Colonic mucosa (tissue), 4 donors: ENCODE measurements around the gene GFRAL. TPM values are rescaled to one million over a fixed set of nuclear protein-coding genes. Genes with fewer than 3 reads are reported as not detected.

Source experiments
- DNase-seq: peaks from one replicate; pipeline ENCODE4 v3.0.0-alpha.2; 2020
- H3K27ac ChIP-seq: fragments of 200-600 bp; one replicate; pipeline ENCODE4 v1.8.0; 2021
- H3K27me3 ChIP-seq: fragments of 200-600 bp; one replicate; pipeline ENCODE4 v1.8.0; 2021
- H3K36me3 ChIP-seq: fragments of 200-600 bp; one replicate; pipeline ENCODE4 v1.8.0; 2021
- H3K4me1 ChIP-seq: fragments of 200-600 bp; one replicate; pipeline ENCODE4 v1.8.0; 2021; ENCODE audit warnings: mild to moderate bottlenecking
- H3K4me3 ChIP-seq: fragments of 200-600 bp; one replicate; pipeline ENCODE4 v1.8.0; 2021
- H3K9ac ChIP-seq, 2 donors: one replicate each; pipeline ENCODE4 v1.7.0; 2013; ENCODE audit warnings: control low read depth in 2 of 2, low read depth in 2 of 2, low read length in 2 of 2
- H3K9me3 ChIP-seq: fragments of 200-600 bp; one replicate; pipeline ENCODE4 v1.8.0; 2021
- intact Hi-C: fragments of 100-400 bp; cut with DNase I; formaldehyde crosslinking; loops from one replicate; pipeline ENCODE4 v1.14.1; 2022
- total RNA-seq, 2 donors: library from RNA; stranded (reverse); fragmentation: NEBNext Ultra II Directional in 1 of 2; extraction: Animal tissue kit (Norgen Biotek cat#: 25700) in 1 of 2; gene quantifications; one replicate each; pipeline ENCODE4 v1.2.1, GENCODE V29; 2021
- TF ChIP-seq, protein P1 (sequence below): fragments of 200-600 bp; IDR thresholded peaks from one replicate; pipeline ENCODE4 v1.8.0; 2022; ENCODE audit warnings: antibody characterized with exemption, mild to moderate bottlenecking
- donor health status: healthy.
- donor health status: DM: no; HTN: no; CAD: no.
- donor health status: DM: no; HTN: no; CAD: no.

Gene GFRAL, protein sequence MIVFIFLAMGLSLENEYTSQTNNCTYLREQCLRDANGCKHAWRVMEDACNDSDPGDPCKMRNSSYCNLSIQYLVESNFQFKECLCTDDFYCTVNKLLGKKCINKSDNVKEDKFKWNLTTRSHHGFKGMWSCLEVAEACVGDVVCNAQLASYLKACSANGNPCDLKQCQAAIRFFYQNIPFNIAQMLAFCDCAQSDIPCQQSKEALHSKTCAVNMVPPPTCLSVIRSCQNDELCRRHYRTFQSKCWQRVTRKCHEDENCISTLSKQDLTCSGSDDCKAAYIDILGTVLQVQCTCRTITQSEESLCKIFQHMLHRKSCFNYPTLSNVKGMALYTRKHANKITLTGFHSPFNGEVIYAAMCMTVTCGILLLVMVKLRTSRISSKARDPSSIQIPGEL
- not detected for total RNA-seq

DNA sequence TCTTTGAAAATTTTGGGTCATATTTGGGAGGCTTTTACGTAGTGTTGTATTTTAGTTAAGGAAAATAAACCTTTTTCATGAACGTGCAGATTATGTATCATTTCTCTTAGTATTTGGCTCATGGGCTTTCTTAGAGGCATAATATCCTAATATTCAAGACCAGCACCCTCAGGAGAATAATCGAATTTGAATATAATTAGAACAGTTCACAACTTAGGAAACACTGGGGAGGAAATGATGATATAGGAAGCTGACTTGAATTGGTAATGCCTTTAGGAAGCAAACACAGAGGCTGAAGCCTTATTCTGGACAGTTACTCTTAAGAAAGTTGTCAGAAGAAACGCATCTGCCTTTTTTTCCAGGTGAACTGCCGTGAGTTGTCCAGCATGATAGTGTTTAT is at the start of gene GFRAL:
TSS of gene GFRAL (plus strand) at position 301 of the 400 bp plus-strand sequence. CDS start at position 387, 86 bp downstream.
- intact Hi-C loops: no loop called here
- Histone ChIP-seq H3K4me1 (no peaks in the 10 kb centered on the region), H3K4me3 (no peak within 1 kb of the TSS), H3K27me3 (no peaks in the 10 kb centered on the region), H3K36me3 (no peaks in the 10 kb centered on the region), H3K27ac (no peak within 1 kb of the TSS), H3K9ac (no peak within 1 kb of the TSS), H3K9me3 (no peaks in the 10 kb centered on the region)
- no peak for DNase-seq
- TF ChIP-seq, protein P1, sequence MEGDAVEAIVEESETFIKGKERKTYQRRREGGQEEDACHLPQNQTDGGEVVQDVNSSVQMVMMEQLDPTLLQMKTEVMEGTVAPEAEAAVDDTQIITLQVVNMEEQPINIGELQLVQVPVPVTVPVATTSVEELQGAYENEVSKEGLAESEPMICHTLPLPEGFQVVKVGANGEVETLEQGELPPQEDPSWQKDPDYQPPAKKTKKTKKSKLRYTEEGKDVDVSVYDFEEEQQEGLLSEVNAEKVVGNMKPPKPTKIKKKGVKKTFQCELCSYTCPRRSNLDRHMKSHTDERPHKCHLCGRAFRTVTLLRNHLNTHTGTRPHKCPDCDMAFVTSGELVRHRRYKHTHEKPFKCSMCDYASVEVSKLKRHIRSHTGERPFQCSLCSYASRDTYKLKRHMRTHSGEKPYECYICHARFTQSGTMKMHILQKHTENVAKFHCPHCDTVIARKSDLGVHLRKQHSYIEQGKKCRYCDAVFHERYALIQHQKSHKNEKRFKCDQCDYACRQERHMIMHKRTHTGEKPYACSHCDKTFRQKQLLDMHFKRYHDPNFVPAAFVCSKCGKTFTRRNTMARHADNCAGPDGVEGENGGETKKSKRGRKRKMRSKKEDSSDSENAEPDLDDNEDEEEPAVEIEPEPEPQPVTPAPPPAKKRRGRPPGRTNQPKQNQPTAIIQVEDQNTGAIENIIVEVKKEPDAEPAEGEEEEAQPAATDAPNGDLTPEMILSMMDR: no peak

DNA sequence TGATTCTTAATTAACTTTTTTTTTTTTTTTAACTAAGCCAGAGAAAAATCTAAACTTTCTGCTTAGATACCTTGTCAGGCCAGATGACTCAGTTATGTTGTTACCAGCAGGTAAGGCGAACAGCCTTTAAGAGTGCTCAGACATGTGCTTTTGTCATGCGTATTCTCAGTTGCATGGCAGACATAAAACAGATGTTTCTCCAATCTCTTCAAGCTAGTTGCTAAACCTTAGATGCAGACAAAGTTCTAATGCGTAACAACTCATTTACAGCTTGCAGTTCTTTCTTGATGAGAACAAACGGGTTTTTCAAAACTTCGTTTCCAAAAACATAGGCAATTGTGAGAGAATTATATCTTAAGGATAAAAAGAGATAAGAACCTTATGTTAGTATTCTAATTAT is 49.6 kb upstream of the GFRAL start:
- Histone ChIP-seq H3K27ac (no peak overlapping the region), H3K9me3 (no peaks in the 10 kb centered on the region), H3K4me1 (no peaks in the 10 kb centered on the region), H3K4me3 (no peak overlapping the region), H3K27me3 (no peaks in the 10 kb centered on the region), H3K9ac (no peak overlapping the region), H3K36me3 (no peaks in the 10 kb centered on the region)
- TF ChIP-seq, protein P1: no peak
- DNase-seq: no peak
- intact Hi-C loops: loop anchor here (5.0 kb wide), 1 partner anchor 610 kb away; no protein-coding TSS in a partner anchor

DNA sequence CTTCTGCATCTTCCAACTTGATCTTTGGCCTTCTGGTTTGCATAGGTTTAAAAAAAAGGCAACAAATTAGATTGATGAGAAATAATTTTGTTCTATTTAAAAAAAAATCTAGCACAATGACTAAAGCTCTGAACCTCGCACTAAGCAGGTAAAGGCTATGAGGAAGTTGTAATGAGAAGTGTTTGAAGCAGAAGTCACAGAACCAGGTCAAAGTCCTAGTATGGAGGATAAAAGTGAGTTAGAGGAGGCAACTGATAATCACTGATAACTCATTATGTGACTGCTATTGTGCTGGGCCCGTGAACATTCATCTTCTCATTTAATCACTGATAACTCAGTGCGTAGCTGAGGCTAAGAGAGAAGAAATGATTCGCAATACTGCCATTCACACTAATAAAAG is 46.1 kb upstream of the GFRAL start:
- no peak overlapping the region for H3K27ac ChIP-seq
- DNase-seq: no peak
- no peaks in the 10 kb centered on the region for H3K36me3 ChIP-seq
- no peak overlapping the region for H3K4me3 ChIP-seq
- no peak overlapping the region for H3K9ac ChIP-seq
- no peaks in the 10 kb centered on the region for H3K27me3 ChIP-seq
- no peaks in the 10 kb centered on the region for H3K9me3 ChIP-seq
- H3K4me1 ChIP-seq: no peaks in the 10 kb centered on the region
- intact Hi-C loops: no loop called here
- TF ChIP-seq, protein P1: no peak

DNA sequence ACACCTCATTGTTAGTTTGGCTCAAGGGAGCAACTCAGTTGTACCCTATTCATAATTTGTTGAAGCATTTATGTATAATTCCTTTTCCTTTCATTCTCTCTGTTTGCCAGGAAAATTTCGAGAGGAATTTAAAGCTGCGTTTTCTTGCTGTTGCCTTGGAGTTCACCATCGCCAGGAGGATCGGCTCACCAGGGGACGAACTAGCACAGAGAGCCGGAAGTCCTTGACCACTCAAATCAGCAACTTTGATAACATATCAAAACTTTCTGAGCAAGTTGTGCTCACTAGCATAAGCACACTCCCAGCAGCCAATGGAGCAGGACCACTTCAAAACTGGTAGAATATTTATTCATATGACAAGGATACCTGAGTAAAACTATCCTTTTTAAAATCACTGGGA is 45.2 kb upstream of the GFRAL start:
- no peak overlapping the region for H3K4me3 ChIP-seq
- H3K9ac ChIP-seq: no peak overlapping the region
- H3K4me1 ChIP-seq: no peaks in the 10 kb centered on the region
- no peaks in the 10 kb centered on the region for H3K27me3 ChIP-seq
- intact Hi-C loops: no loop called here
- H3K9me3 ChIP-seq: no peaks in the 10 kb centered on the region
- no peaks in the 10 kb centered on the region for H3K36me3 ChIP-seq
- TF ChIP-seq, protein P1: no peak
- H3K27ac ChIP-seq: no peak overlapping the region
- no peak for DNase-seq

DNA sequence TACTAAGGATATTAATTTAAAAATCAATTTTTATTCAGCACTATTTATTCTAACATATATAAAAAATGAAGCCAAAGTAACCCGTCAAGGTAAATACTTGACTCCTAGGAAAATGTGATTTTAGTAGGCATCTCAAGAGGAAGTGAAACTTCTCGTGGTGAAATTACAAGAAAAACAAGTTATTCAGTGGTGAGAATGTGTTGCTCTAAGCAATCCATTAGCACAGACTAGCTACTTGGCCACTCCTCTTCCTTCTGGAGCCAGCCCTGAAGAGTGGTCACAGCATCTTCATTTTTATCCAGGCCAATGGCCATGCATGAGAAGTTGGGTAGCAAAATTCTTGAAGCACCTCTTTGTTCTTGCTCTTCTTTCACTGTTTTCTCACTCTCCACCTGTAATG is 40.4 kb upstream of the GFRAL start:
- no peak for DNase-seq
- no peak overlapping the region for H3K9ac ChIP-seq
- H3K27ac ChIP-seq: no peak overlapping the region
- no peaks in the 10 kb centered on the region for H3K36me3 ChIP-seq
- H3K4me1 ChIP-seq: no peaks in the 10 kb centered on the region
- TF ChIP-seq, protein P1: no peak
- no peaks in the 10 kb centered on the region for H3K9me3 ChIP-seq
- no peak overlapping the region for H3K4me3 ChIP-seq
- intact Hi-C loops: no loop called here
- H3K27me3 ChIP-seq: no peaks in the 10 kb centered on the region
